Fibroblast of gingiva (primary cell): Measurements from ENCODE around the gene ARHGAP15.
A peak's percentile ranks its signal among the peaks of the same experiment; 100 is the strongest.

Source experiments
- DNase-seq: peaks from one replicate; pipeline ENCODE4 v3.0.0-alpha.2; 2011; ENCODE audit warnings: low read depth

The ARHGAP15 gene

DNA sequence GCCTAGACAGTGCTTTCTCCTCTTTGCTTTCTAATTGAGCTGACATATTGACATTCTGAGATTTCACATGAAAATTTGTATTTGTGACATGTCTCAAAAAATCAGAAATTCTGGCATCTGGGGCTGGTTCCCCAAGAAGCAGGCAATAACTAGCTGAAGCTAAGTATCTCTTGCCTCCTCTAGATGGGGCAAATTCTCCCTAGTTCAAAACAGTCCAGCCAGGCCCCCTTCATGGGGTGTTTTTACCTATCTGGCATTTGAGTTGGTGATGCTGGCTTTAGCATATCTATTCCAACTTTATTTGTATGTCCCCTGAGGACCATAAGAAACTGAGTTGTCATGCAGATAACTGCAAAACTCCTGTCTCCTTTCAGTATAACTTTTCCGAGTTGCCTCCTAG lies 39.9 kb downstream of the ARHGAP15 start:
- no peak for DNase-seq

DNA sequence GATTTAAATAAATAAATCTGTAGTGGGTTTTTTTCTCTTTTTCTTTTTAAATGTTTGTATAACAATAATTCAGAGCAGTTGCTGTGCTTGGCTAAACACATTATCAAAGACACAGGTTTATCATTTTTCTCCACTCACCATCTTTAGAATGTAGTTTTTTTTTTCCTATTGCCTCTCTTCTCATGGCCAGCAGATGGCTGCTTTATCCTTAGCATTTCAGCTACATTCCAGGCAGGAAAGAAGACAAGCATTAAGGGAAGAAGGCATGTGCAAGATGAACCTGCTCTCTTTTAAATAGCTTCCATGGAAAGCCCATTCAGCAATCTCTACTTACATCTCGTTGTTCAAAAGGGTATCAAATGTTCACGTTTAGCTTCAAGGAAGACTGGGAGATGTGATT lies 42.6 kb downstream of the ARHGAP15 start:
- peak; percentile 15 for DNase-seq

DNA sequence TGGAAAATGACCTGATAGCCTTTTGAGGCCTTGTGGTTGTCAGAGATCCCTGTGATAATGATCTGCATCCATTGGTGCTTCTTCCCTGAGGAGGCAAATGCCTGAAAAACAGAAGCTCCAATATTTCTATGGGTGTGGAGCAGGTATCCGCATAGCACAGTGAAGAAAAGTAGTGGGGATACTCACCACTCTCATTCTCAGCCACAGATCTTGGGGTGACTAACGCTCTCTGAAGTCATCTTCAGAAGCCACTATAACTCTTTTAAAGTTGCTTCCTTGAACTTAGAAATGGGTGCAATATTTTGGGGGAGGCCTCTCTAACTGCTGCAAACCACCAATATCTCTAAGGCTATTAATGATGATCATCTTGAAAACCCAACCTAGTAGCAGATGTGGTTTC lies 46.2 kb downstream of the ARHGAP15 start:
- DNase-seq: no peak

DNA sequence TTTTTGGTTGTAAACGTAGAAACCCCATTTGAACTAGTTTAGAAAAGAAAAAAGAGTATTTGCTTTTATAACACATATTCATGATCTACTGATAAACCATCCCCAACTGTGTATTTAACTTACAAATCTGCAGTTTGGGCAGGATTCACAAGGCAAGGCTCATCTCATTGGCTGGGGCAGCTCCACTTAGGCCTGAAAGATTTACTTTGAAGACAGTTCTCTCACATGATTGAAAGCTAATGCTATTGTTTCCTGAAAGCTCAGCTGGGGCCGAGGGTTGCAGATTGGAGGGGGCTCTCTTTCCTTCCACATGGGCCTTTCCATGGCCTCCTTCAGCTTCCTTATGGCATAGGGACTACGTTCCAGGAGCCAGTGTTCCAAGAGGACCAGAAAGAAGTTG lies 47.4 kb downstream of the ARHGAP15 start:
- no peak for DNase-seq

- no peak for DNase-seq
Measured at GRCh38 chr2:143177096-143177786, 48.0 kb downstream of the ARHGAP15 start.

GRCh38 chr2:143181494-143181893 lies 52.3 kb downstream of the ARHGAP15 start:
- DNase-seq: no peak

- no peak for DNase-seq
Measured at GRCh38 chr2:143182649-143183048, 53.4 kb downstream of the ARHGAP15 start.

DNA sequence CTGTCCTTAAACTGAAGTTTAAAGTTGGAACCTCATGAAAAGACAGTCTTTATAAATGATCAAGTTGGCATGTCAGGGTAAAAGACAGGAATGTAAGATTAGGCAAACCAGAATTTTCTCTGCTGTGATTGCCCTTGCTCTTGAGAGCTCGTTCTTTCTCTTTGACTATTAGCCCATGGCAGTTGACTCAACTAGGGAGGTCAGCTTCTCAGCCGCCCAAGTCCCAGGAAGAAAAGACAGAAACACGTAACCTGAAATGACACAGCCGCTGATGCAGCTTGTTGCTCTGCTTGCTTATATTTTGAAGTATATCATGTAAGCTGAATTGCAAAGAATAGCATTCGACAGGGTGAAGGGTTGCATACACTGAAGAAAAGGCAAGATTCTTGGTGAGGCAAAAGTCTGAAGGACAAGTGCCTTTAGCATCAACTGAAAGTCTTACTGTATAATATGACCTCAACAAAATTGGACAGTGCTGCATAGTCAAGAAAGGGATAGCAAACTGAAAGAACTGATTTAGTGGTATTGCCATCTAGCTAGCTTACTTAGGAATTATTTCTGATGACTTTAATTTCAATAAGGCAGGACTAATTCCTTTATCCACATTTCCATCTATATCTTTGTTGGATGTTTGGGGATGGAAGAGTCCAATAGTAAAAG lies 54.7 kb downstream of the ARHGAP15 start:
- no peak for DNase-seq

DNA sequence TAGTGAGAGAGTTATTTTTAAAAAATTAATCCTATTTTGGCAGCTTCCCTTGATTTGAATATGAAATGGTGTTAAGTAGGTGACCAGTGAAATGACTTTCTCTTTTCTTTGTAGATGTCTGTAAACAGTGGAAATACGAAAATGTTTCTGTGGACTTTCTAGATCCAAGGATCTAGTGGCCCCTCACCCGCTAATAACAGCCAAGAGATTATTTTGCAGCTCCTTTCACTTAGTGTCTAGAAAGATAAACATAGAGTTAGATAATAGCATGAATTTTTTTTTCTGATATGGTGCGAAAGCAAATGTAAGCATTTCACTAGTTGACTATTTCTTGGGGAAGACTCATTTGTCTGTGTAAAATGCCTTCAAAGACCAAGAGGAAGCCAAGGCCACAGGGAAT lies 57.7 kb downstream of the ARHGAP15 start:
- DNase-seq: no peak

- DNase-seq: no peak
Measured at GRCh38 chr2:143190431-143190830, 61.2 kb downstream of the ARHGAP15 start.

- DNase-seq: no peak
Measured at GRCh38 chr2:143192106-143192505, 62.9 kb downstream of the ARHGAP15 start.

GRCh38 chr2:143192716-143193115 lies 63.5 kb downstream of the ARHGAP15 start:
- DNase-seq: no peak

- no peak for DNase-seq
Measured at GRCh38 chr2:143193121-143193520, 63.9 kb downstream of the ARHGAP15 start.

GRCh38 chr2:143195511-143195910 lies 66.3 kb downstream of the ARHGAP15 start:
- no peak for DNase-seq

- no peak for DNase-seq
Measured at GRCh38 chr2:143204062-143204461, 74.8 kb downstream of the ARHGAP15 start.

DNA sequence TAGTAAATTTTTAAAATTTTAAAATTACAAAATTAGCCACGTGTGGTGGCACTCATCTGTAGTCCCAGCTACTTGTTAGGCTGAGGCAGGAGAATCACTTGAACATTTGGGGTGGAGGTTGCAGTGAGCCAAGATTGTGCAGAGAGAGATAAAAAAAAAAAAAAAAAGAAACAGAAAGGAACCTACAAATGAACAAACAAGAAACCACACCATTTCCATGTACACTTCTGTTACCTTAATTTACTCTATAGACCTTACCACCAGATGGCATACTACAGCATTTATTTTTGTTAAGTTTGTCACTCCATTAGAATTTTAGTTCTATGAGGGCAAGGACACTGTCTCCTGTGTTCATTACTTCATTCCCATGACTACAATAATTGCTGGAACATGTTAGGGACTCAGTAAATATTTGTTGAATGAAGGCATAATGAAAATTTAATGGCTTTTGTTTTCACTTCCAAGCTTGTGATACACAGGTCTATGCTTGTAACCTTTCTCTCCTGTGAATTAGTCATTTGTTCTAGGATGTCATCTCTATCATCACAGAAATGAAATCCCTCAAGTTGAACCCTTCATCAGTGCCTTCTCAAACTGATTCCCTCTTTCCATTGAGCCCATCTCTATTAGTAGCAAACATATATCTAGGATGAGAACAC lies 76.0 kb downstream of the ARHGAP15 start:
- DNase-seq: peak; percentile 9

GRCh38 chr2:143209570-143210445 lies 80.6 kb downstream of the ARHGAP15 start:
- DNase-seq: peak; percentile 20

GRCh38 chr2:143210446-143210819 lies 81.2 kb downstream of the ARHGAP15 start:
- DNase-seq: no peak

- no peak for DNase-seq
Measured at GRCh38 chr2:143217512-143218115, 88.4 kb downstream of the ARHGAP15 start.

DNA sequence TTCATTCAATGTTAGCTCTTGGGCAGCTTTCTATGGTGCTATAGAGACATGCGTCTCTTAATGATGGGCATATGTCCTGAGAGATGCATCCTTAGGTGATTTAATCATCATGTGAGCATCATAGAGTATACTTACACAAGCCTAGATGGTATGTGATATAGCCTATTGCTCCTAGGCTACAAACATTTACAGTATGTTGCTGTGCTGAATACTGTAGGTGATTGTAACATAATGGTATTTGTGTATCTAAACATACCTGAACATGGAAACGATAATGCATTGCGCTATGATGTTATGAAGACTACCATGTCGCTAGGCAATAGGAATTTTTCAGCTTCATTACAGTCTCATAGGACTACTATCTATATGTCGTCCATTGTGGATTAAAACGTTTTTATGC lies 89.4 kb downstream of the ARHGAP15 start:
- no peak for DNase-seq

GRCh38 chr2:143219266-143219665 lies 90.0 kb downstream of the ARHGAP15 start:
- no peak for DNase-seq

DNA sequence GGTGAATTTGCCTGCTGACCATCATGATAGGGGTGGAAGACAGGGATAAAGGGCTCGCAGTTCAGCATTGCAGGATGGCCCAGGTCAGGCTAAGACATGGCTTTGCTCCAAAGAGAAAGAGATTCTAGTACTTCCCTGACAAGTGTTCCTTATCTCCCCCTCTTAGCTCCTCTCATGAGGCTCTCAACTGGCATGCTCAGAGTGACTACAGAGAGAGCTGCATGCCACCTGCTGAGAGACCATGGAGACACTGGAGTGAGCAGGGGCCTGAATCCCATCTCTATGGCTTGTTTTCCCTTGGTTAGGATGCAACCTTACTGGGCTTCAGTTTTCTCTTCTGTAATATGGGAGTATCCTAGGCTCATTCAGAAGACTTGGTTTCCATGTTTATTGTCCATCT lies 94.3 kb downstream of the ARHGAP15 start:
- DNase-seq: no peak
